IMR-90 (cell line): ENCODE data around the gene AK6. TPM values are rescaled to one million over a fixed set of nuclear protein-coding genes. Genes with fewer than 3 reads are reported as not detected.

ENCODE experiments used
- ATAC-seq: fragments of 200-7000 bp; cut with Tn5 transposase; 2 replicates; pipeline ENCODE4 v1.9.1; 2020; ENCODE audit warnings: low read depth, mild to moderate bottlenecking, moderate library complexity
- BruUV-seq: library from RNA; stranded (reverse); fragments of 400-500 nt; replicated peaks from 2 replicates; lab custom pipeline; 2021; lab: Mats Ljungman, UMichigan
- CTCF ChIA-PET: fragments of 300-600 bp; formaldehyde crosslinking; extraction: SDS; loops from one replicate; lab custom pipeline; 2021; ENCODE audit warnings: antibody characterized with exemption; lab: Yijun Ruan, JAX
- POLR2A ChIA-PET: fragments of 300-600 bp; sonication (Branson Sonifier 250); formaldehyde crosslinking; loops from one replicate; lab custom pipeline; 2022; ENCODE audit warnings: antibody characterized with exemption; ENCODE audit not compliant: unreplicated experiment; lab: Charles Lee
- DNase-seq: peaks from one replicate; pipeline ENCODE4 v3.0.0; 2013
- H2AFZ ChIP-seq: replicated peaks from 2 replicates; pipeline ENCODE3; 2013; ENCODE audit warnings: low read length, mild to moderate bottlenecking; ENCODE audit not compliant: poor library complexity
- H2AK5ac ChIP-seq: 2 replicates; pipeline ENCODE4 v1.6.1; 2013; ENCODE audit warnings: low read depth, low read length, inconsistent platforms
- H2AK9ac ChIP-seq: replicated peaks from 2 replicates; pipeline ENCODE3; 2013; ENCODE audit warnings: mild to moderate bottlenecking, low read depth, low read length, moderate library complexity; ENCODE audit not compliant: poor library complexity
- H2BK120ac ChIP-seq: 2 replicates; pipeline ENCODE4 v1.6.1; 2013; ENCODE audit warnings: low read depth, low read length, inconsistent platforms
- H2BK15ac ChIP-seq: 3 replicates; pipeline ENCODE4 v1.6.1; 2013; ENCODE audit warnings: low read depth, low read length, inconsistent platforms
- H2BK20ac ChIP-seq: 2 replicates; pipeline ENCODE4 v1.6.1; 2013; ENCODE audit warnings: low read depth, mild to moderate bottlenecking, inconsistent platforms, low read length, moderate library complexity
- H2BK5ac ChIP-seq: 2 replicates; pipeline ENCODE4 v1.6.1; 2013; ENCODE audit warnings: mild to moderate bottlenecking, low read depth, low read length, inconsistent platforms; ENCODE audit not compliant: poor library complexity, severe bottlenecking
- H3K14ac ChIP-seq: replicated peaks from 2 replicates; pipeline ENCODE4 v1.6.1; 2013; ENCODE audit warnings: low read depth, low read length, inconsistent platforms
- H3K18ac ChIP-seq: 2 replicates; pipeline ENCODE4 v1.6.1; 2013; ENCODE audit warnings: low read depth, low read length, control low read depth
- H3K23ac ChIP-seq: 2 replicates; pipeline ENCODE4 v1.6.1; 2013; ENCODE audit warnings: low read depth, low read length, inconsistent platforms
- H3K27ac ChIP-seq: 2 replicates; pipeline ENCODE4 v1.5.1; 2013; ENCODE audit warnings: mild to moderate bottlenecking, control low read depth, low read length; ENCODE audit not compliant: insufficient read depth
- H3K27me3 ChIP-seq: 2 replicates; pipeline ENCODE4 v1.6.1; 2013; ENCODE audit warnings: low read length; ENCODE audit not compliant: control insufficient read depth, insufficient read depth
- H3K36me3 ChIP-seq: 2 replicates; pipeline ENCODE4 v1.6.1; 2013; ENCODE audit warnings: low read length, mixed read lengths; ENCODE audit not compliant: control insufficient read depth, insufficient read depth
- H3K4ac ChIP-seq: 2 replicates; pipeline ENCODE4 v1.6.1; 2013; ENCODE audit warnings: low read depth, low read length, inconsistent platforms
- H3K4me1 ChIP-seq: 2 replicates; pipeline ENCODE4 v1.6.1; 2013; ENCODE audit warnings: low read length, mixed read lengths; ENCODE audit not compliant: control insufficient read depth, insufficient read depth
- H3K4me2 ChIP-seq: 2 replicates; pipeline ENCODE4 v1.6.1; 2013; ENCODE audit warnings: low read depth, mild to moderate bottlenecking, control low read depth, low read length, moderate library complexity
- H3K4me3 ChIP-seq: 2 replicates; pipeline ENCODE4 v1.5.1; 2013; ENCODE audit warnings: low read depth, mild to moderate bottlenecking, control low read depth, low read length, moderate library complexity; ENCODE audit not compliant: insufficient read depth
- H3K56ac ChIP-seq: 2 replicates; pipeline ENCODE4 v1.6.1; 2013; ENCODE audit warnings: low read length, inconsistent platforms; ENCODE audit not compliant: insufficient read depth; ENCODE audit errors: extremely low read depth
- H3K79me1 ChIP-seq, 2 experiments: 2 replicates each; pipeline ENCODE4 v1.6.1; 2013; ENCODE audit warnings: low read length in 2 of 2, inconsistent platforms in 1 of 2, low read depth in 1 of 2
- H3K9ac ChIP-seq: 2 replicates; pipeline ENCODE4 v1.6.1; 2013; ENCODE audit warnings: low read depth, low read length, control low read depth
- H3K9me1 ChIP-seq: 2 replicates; pipeline ENCODE4 v1.6.1; 2013; ENCODE audit warnings: low read length, inconsistent platforms; ENCODE audit not compliant: insufficient read depth
- H3K9me3 ChIP-seq: 2 replicates; pipeline ENCODE4 v1.6.1; 2013; ENCODE audit warnings: low read length; ENCODE audit not compliant: control insufficient read depth, insufficient read depth
- H4K20me1 ChIP-seq: 2 replicates; pipeline ENCODE4 v1.6.1; 2013; ENCODE audit warnings: low read length, inconsistent platforms; ENCODE audit not compliant: insufficient read depth
- H4K5ac ChIP-seq: 2 replicates; pipeline ENCODE4 v1.6.1; 2013; ENCODE audit warnings: mild to moderate bottlenecking, low read depth, low read length, control low read depth
- H4K8ac ChIP-seq, 2 experiments: 2 replicates each; pipeline ENCODE4 v1.6.1; 2013; ENCODE audit warnings: low read depth in 2 of 2, low read length in 2 of 2, control low read depth in 1 of 2, inconsistent platforms in 1 of 2
- H4K91ac ChIP-seq: 2 replicates; pipeline ENCODE4 v1.6.1; 2013; ENCODE audit warnings: low read depth, low read length, inconsistent platforms; ENCODE audit not compliant: insufficient read depth
- BHLHE40 ChIP-seq: fragments of 150-350 bp; IDR thresholded peaks from 2 replicates; pipeline ENCODE4 v1.6.1; 2016; ENCODE audit warnings: mild to moderate bottlenecking, low read depth, low read length
- CEBPB ChIP-seq: IDR thresholded peaks from 2 replicates; pipeline ENCODE4 v1.6.1; 2012; ENCODE audit warnings: low read depth, low read length, improper control_type of control experiment
- CHD1 ChIP-seq: IDR thresholded peaks from 2 replicates; pipeline ENCODE4 v1.6.1; 2012; ENCODE audit warnings: low read depth, low read length, improper control_type of control experiment
- FOS ChIP-seq: fragments of 150-350 bp; IDR thresholded peaks from 2 replicates; pipeline ENCODE4 v1.6.1; 2016; ENCODE audit warnings: low read depth, low read length
- MAFK ChIP-seq: IDR thresholded peaks from 2 replicates; pipeline ENCODE4 v1.6.1; 2012; ENCODE audit warnings: low read depth, low read length, improper control_type of control experiment
- MAZ ChIP-seq: IDR thresholded peaks from 2 replicates; pipeline ENCODE4 v1.6.1; 2012; ENCODE audit warnings: low read depth, mild to moderate bottlenecking, low read length, improper control_type of control experiment, moderate library complexity, borderline replicate concordance
- MXI1 ChIP-seq: IDR thresholded peaks from 2 replicates; pipeline ENCODE4 v1.6.1; 2012; ENCODE audit warnings: low read depth, mild to moderate bottlenecking, low read length, moderate library complexity, borderline replicate concordance
- NFE2L2 ChIP-seq: fragments of 150-350 bp; IDR thresholded peaks from 2 replicates; pipeline ENCODE4 v1.6.1; 2016; ENCODE audit warnings: low read depth, mild to moderate bottlenecking, low read length
- POLR2A ChIP-seq: IDR thresholded peaks from 2 replicates; pipeline ENCODE4 v1.6.1; 2012; ENCODE audit warnings: mild to moderate bottlenecking, low read depth, low read length
- RAD21 ChIP-seq: IDR thresholded peaks from 2 replicates; pipeline ENCODE4 v1.6.1; 2012; ENCODE audit warnings: low read length, improper control_type of control experiment
- RCOR1 ChIP-seq: IDR thresholded peaks from 2 replicates; pipeline ENCODE4 v1.6.1; 2012; ENCODE audit warnings: mild to moderate bottlenecking, low read length, improper control_type of control experiment; ENCODE audit not compliant: insufficient replicate concordance
- RFX5 ChIP-seq: IDR thresholded peaks from 2 replicates; pipeline ENCODE4 v1.8.0; 2012; ENCODE audit warnings: low read depth, mild to moderate bottlenecking, low read length, moderate library complexity
- SMC3 ChIP-seq: fragments of 150-350 bp; IDR thresholded peaks from 2 replicates; pipeline ENCODE4 v1.6.1; 2016; ENCODE audit warnings: low read depth, mild to moderate bottlenecking, antibody characterized with exemption, low read length, moderate library complexity
- whole genome bisulfite sequencing, 2 experiments: methylation state at CpG; one replicate each; pipeline versions ENCODE4 v1.1.5 to v1.1.7; 2013; ENCODE audit warnings: missing lambda C conversion rate in 2 of 2; ENCODE audit not compliant: insufficient read length in 1 of 2; ENCODE audit errors: extremely low coverage in 2 of 2; 5-methylcytosine and 5-hydroxymethylcytosine counted together
- dilution Hi-C: fragments of 300-500 bp; cut with HindIII; formaldehyde crosslinking; loops from one replicate; pipeline ENCODE4 v1.14.3; 2018; ENCODE audit warnings: low sequenced_read_pairs; ENCODE audit not compliant: unreplicated experiment
- in situ Hi-C: fragments of 300-500 bp; cut with MboI; formaldehyde crosslinking; loops from 3 replicates; pipeline ENCODE4 v1.14.3; 2019; ENCODE audit warnings: low sequenced_read_pairs, inconsistent platforms, mixed read lengths
- intact Hi-C: fragments of 100-400 bp; cut with micrococcal nuclease; formaldehyde crosslinking; loops from 2 replicates; pipeline ENCODE4 v1.10.0; 2022
- polyA plus RNA-seq, 3 experiments: library from polyadenylated mRNA; depleted of rRNA; stranded (reverse); fragments of >200 nt; gene quantifications; 2 replicates each; pipeline ENCODE4 v1.2.3, GENCODE V29; 2012; ENCODE audit warnings: low replicate concordance in 1 of 3
- total RNA-seq: library from RNA; depleted of rRNA; stranded (reverse); fragments of >200 nt; gene quantifications from 2 replicates; pipeline ENCODE4 v1.2.3, GENCODE V29; 2012
- TF ChIP-seq, protein P1 (sequence below): fragments of 150-350 bp; IDR thresholded peaks from 2 replicates; pipeline ENCODE4 v1.6.1; 2017; ENCODE audit warnings: mild to moderate bottlenecking, antibody characterized with exemption, low read length, low read depth
- TF ChIP-seq, protein P2 (sequence below): conservative IDR thresholded peaks from 2 replicates; pipeline ENCODE4 v1.5.1; 2012; ENCODE audit warnings: mild to moderate bottlenecking, low read depth, low read length, improper control_type of control experiment
- TF ChIP-seq, protein P3 (sequence below): fragments of 150-350 bp; IDR thresholded peaks from 2 replicates; pipeline ENCODE4 v1.6.1; 2016; ENCODE audit warnings: low read depth, mild to moderate bottlenecking, low read length, moderate library complexity, borderline replicate concordance

AK6 gene
- total and polyA plus RNA-seq, 2 of the 4 experiments (the other 2 are of a cell fraction): 14.7 to 34.4 TPM

DNA sequence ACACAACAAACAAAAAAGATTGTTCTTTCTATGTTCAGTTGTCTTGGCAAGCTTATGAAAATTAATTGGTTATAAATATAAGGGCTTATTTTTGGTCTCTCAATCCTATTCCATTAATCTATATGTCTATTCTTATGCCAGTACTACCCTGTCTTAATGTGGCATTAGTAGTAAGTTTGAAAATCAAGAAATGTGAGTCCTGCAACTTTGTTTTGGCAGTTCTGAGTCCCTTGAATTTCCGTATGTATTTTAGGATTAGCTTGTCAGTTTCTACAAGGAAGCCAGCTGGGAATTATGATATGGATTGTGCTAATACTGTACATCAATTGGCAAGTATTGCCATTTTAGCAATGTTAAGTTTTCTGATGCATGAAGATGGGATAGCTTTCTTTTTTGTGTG is 26.2 kb downstream of the AK6 start:
- TF ChIP-seq, protein P1, sequence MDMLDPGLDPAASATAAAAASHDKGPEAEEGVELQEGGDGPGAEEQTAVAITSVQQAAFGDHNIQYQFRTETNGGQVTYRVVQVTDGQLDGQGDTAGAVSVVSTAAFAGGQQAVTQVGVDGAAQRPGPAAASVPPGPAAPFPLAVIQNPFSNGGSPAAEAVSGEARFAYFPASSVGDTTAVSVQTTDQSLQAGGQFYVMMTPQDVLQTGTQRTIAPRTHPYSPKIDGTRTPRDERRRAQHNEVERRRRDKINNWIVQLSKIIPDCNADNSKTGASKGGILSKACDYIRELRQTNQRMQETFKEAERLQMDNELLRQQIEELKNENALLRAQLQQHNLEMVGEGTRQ: no peak
- TF ChIP-seq RAD21: no peak
- no peak for TF ChIP-seq NFE2L2
- TF ChIP-seq SMC3: no peak
- TF ChIP-seq, protein P2, sequence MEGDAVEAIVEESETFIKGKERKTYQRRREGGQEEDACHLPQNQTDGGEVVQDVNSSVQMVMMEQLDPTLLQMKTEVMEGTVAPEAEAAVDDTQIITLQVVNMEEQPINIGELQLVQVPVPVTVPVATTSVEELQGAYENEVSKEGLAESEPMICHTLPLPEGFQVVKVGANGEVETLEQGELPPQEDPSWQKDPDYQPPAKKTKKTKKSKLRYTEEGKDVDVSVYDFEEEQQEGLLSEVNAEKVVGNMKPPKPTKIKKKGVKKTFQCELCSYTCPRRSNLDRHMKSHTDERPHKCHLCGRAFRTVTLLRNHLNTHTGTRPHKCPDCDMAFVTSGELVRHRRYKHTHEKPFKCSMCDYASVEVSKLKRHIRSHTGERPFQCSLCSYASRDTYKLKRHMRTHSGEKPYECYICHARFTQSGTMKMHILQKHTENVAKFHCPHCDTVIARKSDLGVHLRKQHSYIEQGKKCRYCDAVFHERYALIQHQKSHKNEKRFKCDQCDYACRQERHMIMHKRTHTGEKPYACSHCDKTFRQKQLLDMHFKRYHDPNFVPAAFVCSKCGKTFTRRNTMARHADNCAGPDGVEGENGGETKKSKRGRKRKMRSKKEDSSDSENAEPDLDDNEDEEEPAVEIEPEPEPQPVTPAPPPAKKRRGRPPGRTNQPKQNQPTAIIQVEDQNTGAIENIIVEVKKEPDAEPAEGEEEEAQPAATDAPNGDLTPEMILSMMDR: no peak
- no peak for TF ChIP-seq RFX5
- TF ChIP-seq MAFK: no peak
- TF ChIP-seq MXI1: no peak
- no peak for TF ChIP-seq BHLHE40
- TF ChIP-seq POLR2A: no peak
- TF ChIP-seq CHD1: no peak
- no peak for TF ChIP-seq MAZ
- TF ChIP-seq FOS: no peak
- TF ChIP-seq, protein P3, sequence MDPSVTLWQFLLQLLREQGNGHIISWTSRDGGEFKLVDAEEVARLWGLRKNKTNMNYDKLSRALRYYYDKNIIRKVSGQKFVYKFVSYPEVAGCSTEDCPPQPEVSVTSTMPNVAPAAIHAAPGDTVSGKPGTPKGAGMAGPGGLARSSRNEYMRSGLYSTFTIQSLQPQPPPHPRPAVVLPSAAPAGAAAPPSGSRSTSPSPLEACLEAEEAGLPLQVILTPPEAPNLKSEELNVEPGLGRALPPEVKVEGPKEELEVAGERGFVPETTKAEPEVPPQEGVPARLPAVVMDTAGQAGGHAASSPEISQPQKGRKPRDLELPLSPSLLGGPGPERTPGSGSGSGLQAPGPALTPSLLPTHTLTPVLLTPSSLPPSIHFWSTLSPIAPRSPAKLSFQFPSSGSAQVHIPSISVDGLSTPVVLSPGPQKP: no peak
- no peak for TF ChIP-seq RCOR1
- TF ChIP-seq CEBPB: no peak
- Histone ChIP-seq H2BK120ac (no peak overlapping the region), H3K4me3 (no peak overlapping the region), H3K9me1 (no peaks in the 10 kb centered on the region), H2AK9ac (no peak overlapping the region), H3K14ac (no peak overlapping the region), H3K18ac (no peak overlapping the region), H3K36me3 (no peaks in the 10 kb centered on the region), H3K79me1 (no peaks in the 10 kb centered on the region), H3K56ac (no peak overlapping the region), H3K4me1 (no peaks in the 10 kb centered on the region), H4K20me1 (no peaks in the 10 kb centered on the region), H2AK5ac (no peak overlapping the region), H3K23ac (no peak overlapping the region), H4K5ac (no peak overlapping the region), H4K8ac (no peak overlapping the region), H3K9me3 (no peaks in the 10 kb centered on the region), H3K4ac (no peak overlapping the region), H3K27me3 (no peaks in the 10 kb centered on the region), H2AFZ (no peak overlapping the region), H3K9ac (no peak overlapping the region), H2BK15ac (no peak overlapping the region), H3K27ac (no peak overlapping the region), H3K4me2 (no peak overlapping the region), H4K91ac (no peak overlapping the region), H2BK20ac (no peak overlapping the region), H2BK5ac (no peak overlapping the region)
- CTCF ChIA-PET: interaction anchor here (1.4 kb wide), 1 partner anchor 8 kb away, joined by 5 read pairs; no protein-coding TSS in a partner anchor
- dilution Hi-C loops (no loop called here), in situ Hi-C loops (no loop called here), intact Hi-C loops (no loop called here)
- POLR2A ChIA-PET: interaction anchor here (0.6 kb wide), 1 partner anchor 248 kb away, joined by 10 read pairs; no protein-coding TSS in a partner anchor
- ATAC-seq (no peak), DNase-seq (no peak)
- BruUV-seq: no TSS peak
- no CpG with 5 or more reads among the region's 1 CpG for WGBS, 2 experiments
